GM12878 (cell line): ENCODE measurements around the gene ULBP3.

ENCODE experiments used
- CTCF ChIP-seq, 3 experiments: IDR thresholded peaks in 2 of 3; conservative IDR thresholded peaks in 1 of 3; 2 replicates each; pipeline ENCODE4 v1.5.1; 2011; ENCODE audit warnings: low read depth in 3 of 3, low read length in 3 of 3, mild to moderate bottlenecking in 3 of 3, control low read depth in 2 of 3, moderate library complexity in 2 of 3, inconsistent platforms in 1 of 3, mixed read lengths in 1 of 3; ENCODE audit not compliant: control insufficient read depth in 2 of 3, insufficient read depth in 1 of 3; ENCODE audit errors: extremely low read depth in 1 of 3
- ETV6 ChIP-seq, 2 experiments: fragments of 450-650 bp in 1 of 2; IDR thresholded peaks in 1 of 2; conservative IDR thresholded peaks in 1 of 2; 2 replicates each; pipeline ENCODE4 v1.6.1; 2014; ENCODE audit warnings: antibody characterized with exemption in 1 of 2, borderline replicate concordance in 1 of 2, low read depth in 1 of 2, mild to moderate bottlenecking in 1 of 2, moderate library complexity in 1 of 2
- EZH2 ChIP-seq: IDR thresholded peaks from 2 replicates; pipeline ENCODE4 v1.6.1; 2012; ENCODE audit warnings: low read depth, mild to moderate bottlenecking, control low read depth, inconsistent platforms, low read length, borderline replicate concordance; ENCODE audit not compliant: control insufficient read depth
- IRF3 ChIP-seq: fragments of 450-650 bp; IDR thresholded peaks from 2 replicates; pipeline ENCODE4 v1.6.1; 2014; ENCODE audit warnings: mild to moderate bottlenecking
- IRF5 ChIP-seq: fragments of 450-650 bp; IDR thresholded peaks from 2 replicates; pipeline ENCODE4 v1.6.1; 2017; ENCODE audit warnings: borderline replicate concordance
- MTA3 ChIP-seq: IDR thresholded peaks from 2 replicates; pipeline ENCODE4 v1.6.1; 2012; ENCODE audit warnings: low read length, inconsistent platforms, borderline replicate concordance
- POLR2AphosphoS5 ChIP-seq: IDR thresholded peaks from 2 replicates; pipeline ENCODE4 v1.6.1; 2011; ENCODE audit warnings: mild to moderate bottlenecking, low read length, inconsistent platforms
- RBBP5 ChIP-seq: fragments of 200-600 bp; sonication (generic); conservative IDR thresholded peaks from 2 replicates; pipeline ENCODE4 v1.6.1; 2016
- SIN3A ChIP-seq: IDR thresholded peaks from 2 replicates; pipeline ENCODE4 v1.6.1; 2012; ENCODE audit warnings: low read depth, low read length, improper control_type of control experiment
- SKIL ChIP-seq: fragments of 450-650 bp; IDR thresholded peaks from 2 replicates; pipeline ENCODE4 v1.6.1; 2017; ENCODE audit warnings: mild to moderate bottlenecking, low read depth, inconsistent platforms; ENCODE audit not compliant: poor library complexity, severe bottlenecking
- SMC3 ChIP-seq: IDR thresholded peaks from 2 replicates; pipeline ENCODE4 v1.6.1; 2011; ENCODE audit warnings: low read length, improper control_type of control experiment, borderline replicate concordance
- YY1 ChIP-seq: IDR thresholded peaks from 2 replicates; pipeline ENCODE4 v1.6.1; 2011; ENCODE audit warnings: low read depth, mild to moderate bottlenecking, low read length

- TF ChIP-seq SIN3A = no peak
- TF ChIP-seq CTCF (IDR thresholded peaks at IDR 0.05 in 2 of 3, conservative IDR thresholded peaks at IDR 0.05 in 1 of 3; ENCODE audit: control insufficient read depth in 2 of 3, extremely low read depth in 1 of 3, insufficient read depth in 1 of 3, low read depth in 3 of 3, low read length in 3 of 3) = no peak
- no peak for TF ChIP-seq ETV6 (conservative IDR thresholded peaks at IDR 0.05 in 1 of 2, IDR thresholded peaks at IDR 0.05 in 1 of 2; ENCODE audit: borderline replicate concordance in 1 of 2, low read depth in 1 of 2)
- TF ChIP-seq IRF5 = no peak
- no peak for TF ChIP-seq RBBP5
- no peak for TF ChIP-seq IRF3
- no peak for TF ChIP-seq SKIL
- TF ChIP-seq SMC3 = no peak
- TF ChIP-seq MTA3 = no peak
- TF ChIP-seq EZH2 = no peak
- TF ChIP-seq POLR2AphosphoS5 = no peak
- TF ChIP-seq YY1 = no peak
These were observed 38.3 kb downstream of the ULBP3 start for GRCh38 chr6:150030611-150031010.
